Measurements from ENCODE around the gene TEDC2. TPM values are rescaled to one million over a fixed set of nuclear protein-coding genes. Genes with fewer than 3 reads are reported as not detected.

Gene TEDC2, protein sequence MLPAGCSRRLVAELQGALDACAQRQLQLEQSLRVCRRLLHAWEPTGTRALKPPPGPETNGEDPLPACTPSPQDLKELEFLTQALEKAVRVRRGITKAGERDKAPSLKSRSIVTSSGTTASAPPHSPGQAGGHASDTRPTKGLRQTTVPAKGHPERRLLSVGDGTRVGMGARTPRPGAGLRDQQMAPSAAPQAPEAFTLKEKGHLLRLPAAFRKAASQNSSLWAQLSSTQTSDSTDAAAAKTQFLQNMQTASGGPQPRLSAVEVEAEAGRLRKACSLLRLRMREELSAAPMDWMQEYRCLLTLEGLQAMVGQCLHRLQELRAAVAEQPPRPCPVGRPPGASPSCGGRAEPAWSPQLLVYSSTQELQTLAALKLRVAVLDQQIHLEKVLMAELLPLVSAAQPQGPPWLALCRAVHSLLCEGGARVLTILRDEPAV
- 10 to 100 TPM; 26.0 to 37.5 (median 32.7) TPM for total RNA-seq

DNA sequence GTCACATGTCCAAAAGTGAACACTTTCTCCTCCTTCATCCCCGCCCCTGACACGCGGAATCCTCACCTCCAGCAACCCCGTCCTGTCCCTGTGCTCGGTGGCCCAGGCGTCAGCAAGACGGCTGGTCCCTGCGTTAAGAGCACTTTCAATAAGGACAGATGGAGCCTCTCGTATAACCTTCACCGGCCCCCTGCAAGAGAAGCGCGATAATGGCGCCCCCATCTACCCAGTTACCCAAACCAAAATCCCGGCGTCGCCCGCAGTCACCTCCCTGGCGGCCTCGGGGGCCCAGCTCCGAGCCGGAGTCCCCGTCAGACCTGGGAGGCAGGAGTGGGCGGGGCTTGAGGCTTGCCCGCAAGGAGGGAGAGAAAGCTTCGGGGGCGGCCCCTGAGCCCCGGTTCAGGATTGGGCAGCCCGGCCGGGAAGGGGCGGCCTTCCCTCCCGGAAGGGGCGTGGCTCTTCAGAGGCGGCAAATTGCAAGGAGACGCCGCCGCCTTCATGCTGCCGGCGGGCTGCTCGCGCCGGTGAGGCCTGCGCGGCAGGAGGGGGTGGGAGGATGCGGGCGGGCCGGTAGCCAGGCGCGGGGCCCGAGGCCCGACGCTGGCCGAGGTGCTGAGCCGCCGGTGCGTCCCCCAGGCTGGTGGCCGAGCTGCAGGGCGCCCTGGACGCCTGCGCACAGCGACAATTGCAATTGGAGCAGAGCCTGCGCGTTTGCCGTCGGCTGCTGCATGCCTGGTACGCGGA lies at the start of gene TEDC2:
Gene TEDC2 (plus strand): TSS at position 463 of the 744 bp plus-strand sequence. CDS start 36 bp downstream, at position 499.
- no peaks in the 10 kb centered on the region for H3K36me3 Mint-ChIP-seq (ENCODE audit: insufficient read depth)
- peak; percentile 98 for ATAC-seq
- no peaks in the 10 kb centered on the region for H3K9me3 Mint-ChIP-seq
- peaks cover 5% of the 10 kb centered on the region for H3K4me1 Mint-ChIP-seq (ENCODE audit: low read depth)
- peak; percentile 96 for DNase-seq
- peak within 1 kb of the TSS; percentile 80 for H3K4me3 Mint-ChIP-seq
- no peaks in the 10 kb centered on the region for H3K27me3 Mint-ChIP-seq (ENCODE audit: low read depth)

DNA sequence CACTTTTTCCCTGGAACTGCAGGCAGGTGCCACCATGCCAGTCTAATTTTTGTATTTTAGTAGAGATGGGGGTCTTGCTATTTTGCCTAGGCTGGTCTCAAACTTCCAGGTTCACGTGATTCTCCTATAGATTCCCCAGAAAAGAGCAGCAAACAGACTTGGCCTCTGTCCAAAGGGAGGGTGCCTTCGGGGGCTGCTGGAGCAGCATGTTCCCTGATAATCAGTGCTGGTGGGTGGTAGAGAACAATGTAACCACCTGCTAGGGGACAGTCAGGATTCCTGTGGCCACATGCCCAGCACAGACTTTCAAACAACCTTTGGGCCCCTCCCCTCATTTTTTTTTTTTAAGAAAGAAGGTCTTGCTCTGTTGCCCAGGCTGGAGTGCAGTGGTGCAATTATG lies 44.8 kb upstream of the TEDC2 start:
- Mint-ChIP-seq H3K4me1 (ENCODE audit: low read depth) (no peaks in the 10 kb centered on the region), H3K27me3 (ENCODE audit: low read depth) (peaks cover 14% of the 10 kb centered on the region), H3K9me3 (no peaks in the 10 kb centered on the region), H3K4me3 (no peak overlapping the region), H3K36me3 (ENCODE audit: insufficient read depth) (no peaks in the 10 kb centered on the region)
- ATAC-seq (no peak), DNase-seq (no peak)

DNA sequence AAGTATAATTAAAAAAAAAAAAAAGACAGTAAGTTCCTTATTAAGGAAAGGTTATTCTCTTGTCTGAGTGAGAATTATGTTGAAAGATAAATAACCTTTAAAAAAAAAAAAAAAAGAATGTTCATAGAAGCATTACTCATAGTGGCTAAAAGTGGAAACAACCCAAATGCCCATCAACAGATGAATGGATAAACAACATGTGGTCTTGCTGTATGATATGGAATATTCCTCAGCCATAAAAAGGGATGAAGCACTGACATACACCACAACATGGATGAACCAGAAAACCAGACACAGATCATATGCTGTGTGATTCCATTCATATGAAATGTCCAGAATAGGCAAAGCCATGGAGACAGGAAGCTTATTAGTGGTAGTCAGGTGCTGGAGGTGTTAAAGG lies 39.9 kb upstream of the TEDC2 start:
- no peaks in the 10 kb centered on the region for H3K9me3 Mint-ChIP-seq
- no peaks in the 10 kb centered on the region for H3K4me1 Mint-ChIP-seq (ENCODE audit: low read depth)
- H3K27me3 Mint-ChIP-seq (ENCODE audit: low read depth), result peaks cover 9% of the 10 kb centered on the region
- DNase-seq (no peak), ATAC-seq (no peak)
- no peaks in the 10 kb centered on the region for H3K36me3 Mint-ChIP-seq (ENCODE audit: insufficient read depth)
- no peak overlapping the region for H3K4me3 Mint-ChIP-seq

DNA sequence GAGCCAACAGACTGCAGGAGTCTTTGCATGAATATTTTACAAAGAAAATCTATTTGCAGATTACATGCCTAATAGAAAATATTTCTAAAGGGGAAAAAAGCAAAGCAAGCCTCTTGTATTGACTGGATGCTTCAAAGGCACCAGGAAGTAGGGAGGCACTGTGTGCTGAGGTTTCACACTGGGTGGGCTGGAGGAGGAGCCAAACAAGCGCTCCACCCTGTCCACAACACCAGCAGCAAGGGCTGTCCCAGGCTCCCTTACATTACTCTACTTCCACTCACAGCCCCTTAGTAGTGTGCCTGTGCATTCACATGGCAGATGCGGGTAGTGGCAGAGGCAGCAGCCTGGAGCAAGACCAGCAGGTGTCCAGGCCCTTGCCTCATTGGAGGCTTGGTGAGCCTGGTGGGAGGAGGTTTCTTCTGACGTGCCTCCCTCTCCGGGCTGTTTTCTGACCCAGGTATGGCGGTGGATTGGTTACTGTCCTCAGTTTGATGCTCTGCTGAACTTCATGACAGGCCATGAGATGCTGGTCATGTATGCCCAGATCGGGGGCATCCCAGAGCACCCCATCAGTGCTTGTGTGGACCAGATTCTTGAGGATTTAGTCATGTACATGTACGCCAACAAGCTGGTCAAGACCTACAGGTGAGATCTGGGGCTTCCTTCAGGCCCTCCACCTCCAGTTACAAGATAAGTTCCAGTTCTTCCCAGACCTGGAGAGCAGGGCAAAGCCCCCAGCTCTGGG lies 37.6 kb upstream of the TEDC2 start:
- DNase-seq (no peak), ATAC-seq (no peak)
- Mint-ChIP-seq H3K36me3 (ENCODE audit: insufficient read depth) (no peaks in the 10 kb centered on the region), H3K27me3 (ENCODE audit: low read depth) (peaks cover 2% of the 10 kb centered on the region), H3K9me3 (no peaks in the 10 kb centered on the region), H3K4me1 (ENCODE audit: low read depth) (no peaks in the 10 kb centered on the region), H3K4me3 (no peak overlapping the region)

DNA sequence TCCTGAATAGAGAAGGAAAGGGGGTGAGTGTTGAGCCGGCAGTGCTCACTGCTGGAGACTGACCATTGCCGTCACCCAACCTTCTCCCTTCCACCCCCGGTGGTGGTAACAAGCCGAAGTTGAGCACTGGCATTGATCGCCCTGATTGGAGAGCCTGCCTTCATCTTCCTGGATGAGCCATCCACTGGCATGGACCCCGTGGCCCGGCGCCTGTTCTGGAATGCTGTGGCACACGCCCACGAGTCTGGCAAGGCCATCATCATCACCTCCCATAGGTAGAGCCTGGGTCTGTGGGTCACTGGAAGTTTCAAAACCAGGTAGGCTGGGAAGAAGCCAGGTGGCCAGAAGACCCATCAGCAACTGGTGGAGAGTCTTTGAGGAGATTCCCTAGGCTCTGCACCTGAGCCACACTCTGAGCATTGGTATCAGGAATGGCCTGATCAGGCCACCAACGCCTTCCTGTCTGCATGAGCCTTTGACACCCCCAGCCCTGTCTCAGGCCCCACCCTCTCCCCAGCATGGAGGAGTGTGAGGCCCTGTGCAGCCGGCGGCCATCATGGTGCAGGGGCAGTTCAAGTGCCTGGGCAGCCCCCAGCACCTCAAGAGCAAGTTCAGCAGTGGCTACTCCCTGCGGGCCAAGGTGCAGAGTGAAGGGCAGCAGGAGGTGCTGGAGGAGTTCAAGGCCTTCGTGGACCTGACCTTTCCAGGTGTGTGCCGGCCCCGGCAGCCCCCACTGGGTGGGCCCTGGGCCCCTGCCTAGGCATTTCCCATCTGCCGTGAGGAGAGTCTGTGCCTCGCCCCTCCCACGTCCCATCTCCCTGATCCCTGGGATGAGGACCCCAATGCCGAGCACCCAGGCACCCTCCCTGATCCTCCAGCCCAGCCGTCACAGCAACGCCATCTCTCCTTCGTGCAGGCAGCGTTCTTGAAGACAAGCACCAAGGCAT lies 35.6 kb upstream of the TEDC2 start:
- Mint-ChIP-seq H3K4me1 (ENCODE audit: low read depth) (peaks cover 3% of the 10 kb centered on the region), H3K9me3 (no peaks in the 10 kb centered on the region), H3K36me3 (ENCODE audit: insufficient read depth) (no peaks in the 10 kb centered on the region), H3K4me3 (no peak overlapping the region), H3K27me3 (ENCODE audit: low read depth) (peaks cover 2% of the 10 kb centered on the region)
- no peak for ATAC-seq
- DNase-seq, result no peak

DNA sequence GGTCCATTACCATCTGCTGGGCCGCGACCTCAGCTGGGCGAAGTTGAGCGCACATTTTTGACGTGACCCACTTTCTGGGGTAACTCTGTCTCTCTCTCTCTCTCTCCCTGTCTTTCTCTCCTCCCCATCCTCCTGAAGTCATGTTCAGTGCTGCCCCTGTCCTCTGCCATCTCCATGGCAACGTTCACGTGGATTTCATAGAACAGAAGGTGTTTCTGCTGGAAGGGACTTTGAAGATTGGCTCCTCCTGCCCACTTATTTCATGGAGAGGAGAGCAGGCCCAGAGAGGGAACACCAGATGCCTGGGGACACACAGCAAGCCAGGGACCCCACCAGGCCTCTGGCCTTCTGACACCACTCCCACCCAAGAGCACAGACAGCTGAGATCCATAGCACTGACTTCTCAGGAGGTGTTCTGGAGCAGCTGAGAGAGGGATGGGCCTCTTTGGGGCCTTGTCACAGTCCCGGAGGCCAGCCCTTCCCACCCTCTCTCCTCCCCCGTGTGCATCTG lies 34.8 kb upstream of the TEDC2 start:
- DNase-seq (no peak), ATAC-seq (no peak)
- H3K9me3 Mint-ChIP-seq, result no peaks in the 10 kb centered on the region
- H3K36me3 Mint-ChIP-seq (ENCODE audit: insufficient read depth), result no peaks in the 10 kb centered on the region
- peaks cover 7% of the 10 kb centered on the region for H3K4me1 Mint-ChIP-seq (ENCODE audit: low read depth)
- H3K4me3 Mint-ChIP-seq, result no peak overlapping the region
- peaks cover 2% of the 10 kb centered on the region for H3K27me3 Mint-ChIP-seq (ENCODE audit: low read depth)

DNA sequence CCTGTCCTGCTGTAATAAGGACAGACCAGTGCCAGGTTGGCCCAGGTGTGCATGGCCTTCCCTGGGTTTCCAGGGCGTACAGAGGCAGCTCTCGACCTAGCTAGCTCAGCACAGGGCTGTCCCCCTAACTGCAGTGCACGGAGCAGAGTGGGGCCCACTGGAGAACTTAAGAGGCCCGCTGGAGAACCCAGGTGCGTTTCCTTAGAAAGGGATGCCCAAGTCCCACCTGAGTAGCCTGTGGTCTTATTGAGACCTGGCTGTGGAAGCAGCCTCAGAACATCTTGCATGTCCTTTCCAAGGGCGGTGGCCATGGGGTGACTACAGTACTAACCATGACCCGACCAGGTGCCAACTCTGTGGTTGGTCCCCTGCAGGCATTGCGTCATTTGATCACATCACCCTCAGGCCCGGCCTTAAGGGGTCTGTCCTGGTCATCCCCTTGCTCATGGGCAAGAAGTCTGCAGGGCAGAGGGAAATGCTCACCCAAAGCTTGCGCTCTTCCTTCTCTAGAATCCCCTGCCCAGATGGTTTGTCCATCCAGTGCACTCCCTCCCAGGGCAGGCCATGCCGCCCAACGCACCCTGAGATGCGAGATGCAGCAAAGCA lies 34.0 kb upstream of the TEDC2 start:
- no peaks in the 10 kb centered on the region for H3K36me3 Mint-ChIP-seq (ENCODE audit: insufficient read depth)
- no peaks in the 10 kb centered on the region for H3K27me3 Mint-ChIP-seq (ENCODE audit: low read depth)
- no peaks in the 10 kb centered on the region for H3K9me3 Mint-ChIP-seq
- no peak overlapping the region for H3K4me3 Mint-ChIP-seq
- H3K4me1 Mint-ChIP-seq (ENCODE audit: low read depth), result peaks cover 15% of the 10 kb centered on the region
- ATAC-seq, result no peak
- no peak for DNase-seq

DNA sequence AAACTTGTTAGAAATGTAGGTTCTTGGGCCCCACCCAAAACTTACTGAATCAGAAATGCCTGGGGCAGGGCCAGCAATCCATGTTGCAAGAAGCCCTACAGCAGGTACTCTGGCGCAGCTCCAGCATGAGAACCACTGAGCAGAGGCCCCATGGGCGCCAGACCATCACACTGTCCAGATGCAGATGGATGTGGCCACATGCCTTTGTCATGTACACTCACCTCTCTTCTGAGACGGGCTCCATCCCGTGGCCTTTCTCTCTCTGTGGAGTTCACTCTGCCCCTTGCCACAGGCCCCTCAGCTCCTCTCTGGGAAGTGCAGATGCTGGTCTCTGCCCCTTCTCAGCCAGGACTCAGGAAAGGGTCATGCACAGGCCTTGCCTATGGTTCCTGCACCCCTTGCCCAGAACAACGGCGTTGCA lies 33.0 kb upstream of the TEDC2 start:
- Mint-ChIP-seq H3K9me3 (no peaks in the 10 kb centered on the region), H3K27me3 (ENCODE audit: low read depth) (no peaks in the 10 kb centered on the region), H3K36me3 (ENCODE audit: insufficient read depth) (no peaks in the 10 kb centered on the region), H3K4me1 (ENCODE audit: low read depth) (peaks cover 15% of the 10 kb centered on the region), H3K4me3 (no peak overlapping the region)
- no peak for DNase-seq
- ATAC-seq, result no peak

DNA sequence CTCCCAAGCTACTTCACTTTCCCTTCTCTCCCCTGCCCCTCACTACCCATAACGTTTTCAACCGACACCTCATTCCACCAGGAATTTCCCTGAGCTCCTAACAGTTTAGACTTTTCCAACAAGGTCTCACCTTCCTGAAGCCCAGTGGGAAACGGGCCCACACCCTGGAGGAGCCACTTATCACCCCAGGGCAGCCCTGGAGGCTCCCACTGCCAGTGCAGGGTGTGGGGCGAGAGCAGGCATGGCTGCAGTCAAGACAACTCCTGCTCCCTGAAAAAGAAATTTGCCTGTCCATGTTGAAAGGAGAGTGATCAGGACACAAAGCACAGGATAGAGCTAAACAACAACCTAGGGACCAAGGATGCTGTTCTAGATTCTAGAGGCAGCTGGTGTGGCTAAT lies 32.4 kb upstream of the TEDC2 start:
- Mint-ChIP-seq H3K4me3 (peak overlapping the region; percentile 82), H3K27me3 (ENCODE audit: low read depth) (no peaks in the 10 kb centered on the region), H3K36me3 (ENCODE audit: insufficient read depth) (no peaks in the 10 kb centered on the region), H3K4me1 (ENCODE audit: low read depth) (peaks cover 15% of the 10 kb centered on the region), H3K9me3 (no peaks in the 10 kb centered on the region)
- DNase-seq (no peak), ATAC-seq (no peak)

DNA sequence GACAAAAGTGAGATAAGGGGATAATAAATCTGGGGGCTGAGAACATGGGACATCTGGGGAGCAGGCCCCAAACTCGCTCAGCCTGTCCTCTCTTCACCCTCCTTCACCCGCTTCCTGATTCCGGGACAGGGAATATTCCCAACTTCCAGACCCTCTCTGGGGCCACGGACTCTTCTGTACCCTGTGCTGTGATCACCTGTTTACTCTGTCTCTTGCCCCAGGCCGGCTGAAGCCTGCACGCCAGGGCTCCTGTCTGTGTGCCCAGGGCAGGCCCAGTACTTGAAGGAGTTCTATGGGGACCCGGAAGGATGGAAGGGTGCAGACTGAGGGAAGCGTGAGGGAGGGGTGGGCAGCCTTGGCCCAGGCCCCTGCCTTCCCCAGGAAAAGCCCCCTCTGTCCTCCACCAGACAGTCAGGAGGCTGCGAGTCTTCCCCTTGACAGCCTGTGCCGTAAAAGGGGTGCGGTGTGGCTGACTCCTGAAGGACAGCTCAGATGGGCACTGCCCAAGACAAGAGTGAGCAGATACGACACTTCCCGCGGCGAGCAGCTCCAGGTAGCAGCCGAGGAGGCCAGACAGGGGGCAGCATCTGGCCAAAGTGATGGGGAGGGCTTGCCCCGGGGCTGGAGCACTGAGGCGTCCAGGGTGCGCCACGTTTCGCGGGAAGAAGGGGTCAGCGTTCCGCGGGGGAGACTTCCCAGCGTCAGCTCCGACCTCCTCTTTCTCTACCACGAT lies 31.7 kb upstream of the TEDC2 start:
- DNase-seq (no peak), ATAC-seq (no peak)
- Mint-ChIP-seq H3K4me3 (peak overlapping the region; percentile 82), H3K36me3 (ENCODE audit: insufficient read depth) (peaks cover 3% of the 10 kb centered on the region), H3K4me1 (ENCODE audit: low read depth) (peaks cover 15% of the 10 kb centered on the region), H3K27me3 (ENCODE audit: low read depth) (no peaks in the 10 kb centered on the region), H3K9me3 (no peaks in the 10 kb centered on the region)

DNA sequence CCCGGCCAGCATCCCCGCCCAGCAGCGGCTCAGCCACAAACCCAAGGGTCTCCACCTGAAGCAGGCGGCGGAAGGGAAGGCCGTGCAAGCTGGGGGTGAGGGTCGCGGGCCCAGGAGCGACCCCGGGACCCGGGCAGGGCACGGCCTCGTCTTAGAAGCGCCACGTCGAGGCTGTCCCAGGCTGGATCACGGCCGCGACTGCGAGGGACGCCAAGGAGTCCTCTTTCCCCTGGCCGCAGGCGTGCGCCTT lies 31.2 kb upstream of the TEDC2 start:
- no peaks in the 10 kb centered on the region for H3K27me3 Mint-ChIP-seq (ENCODE audit: low read depth)
- H3K4me1 Mint-ChIP-seq (ENCODE audit: low read depth), result peaks cover 15% of the 10 kb centered on the region
- no peaks in the 10 kb centered on the region for H3K9me3 Mint-ChIP-seq
- ATAC-seq (peak; percentile 33 to 34), DNase-seq (no peak)
- H3K4me3 Mint-ChIP-seq, result peak overlapping the region; percentile 82
- H3K36me3 Mint-ChIP-seq (ENCODE audit: insufficient read depth), result peaks cover 4% of the 10 kb centered on the region

DNA sequence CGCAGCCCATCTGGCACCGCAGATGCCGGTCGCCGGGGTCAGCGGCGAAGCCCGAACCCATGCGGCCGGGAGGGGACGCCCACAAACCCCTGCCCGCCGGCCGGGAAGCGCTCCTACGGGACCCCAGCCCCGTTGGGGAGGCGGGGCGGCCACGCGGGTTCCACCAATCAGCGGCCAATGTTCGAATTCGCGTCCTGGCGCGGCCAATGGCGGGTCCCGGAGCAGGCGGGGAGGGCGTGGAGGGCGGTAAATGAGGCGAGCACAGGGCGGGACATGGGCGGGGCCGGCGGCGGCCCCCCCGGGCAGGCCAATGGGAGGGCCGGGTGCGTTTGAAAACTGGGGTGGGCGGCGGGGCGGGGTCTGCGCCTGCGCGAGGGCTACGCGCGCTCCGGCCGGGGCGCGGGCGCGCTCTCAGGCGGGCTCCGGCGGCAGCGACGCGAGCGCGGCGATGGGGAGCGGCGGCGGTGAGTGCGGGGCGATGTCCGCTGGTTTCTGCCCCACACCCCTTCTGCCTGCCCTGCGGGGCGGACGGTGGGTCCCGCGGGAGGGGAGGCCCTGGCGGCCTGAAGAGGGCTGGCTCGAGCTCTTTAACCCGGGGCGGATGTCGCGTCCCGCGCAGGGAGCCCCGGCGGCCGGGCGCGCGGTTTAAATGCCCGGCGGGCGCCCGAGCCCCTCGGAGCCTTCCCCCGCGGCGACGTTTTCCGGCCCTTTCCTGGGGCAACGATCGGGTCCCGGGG lies 30.7 kb upstream of the TEDC2 start, which contains the start of gene CCNF:
Gene CCNF (plus strand): TSS at position 414 of the 737 bp plus-strand sequence. CDS start 35 bp downstream, at position 449.
- peaks cover 15% of the 10 kb centered on the region for H3K4me1 Mint-ChIP-seq (ENCODE audit: low read depth)
- ATAC-seq, result peak; percentile 97 to 98
- peaks cover 4% of the 10 kb centered on the region for H3K36me3 Mint-ChIP-seq (ENCODE audit: insufficient read depth)
- no peaks in the 10 kb centered on the region for H3K27me3 Mint-ChIP-seq (ENCODE audit: low read depth)
- peak within 1 kb of the TSS; percentile 86 for H3K4me3 Mint-ChIP-seq
- no peaks in the 10 kb centered on the region for H3K9me3 Mint-ChIP-seq
- peak; percentile 98 for DNase-seq

Data from activated T-cell treated with anti-CD3 and anti-CD28 coated beads, Interleukin-2, amount 50 U/mL, for 4 hours (primary cell).